Vagina (tissue), 2 donors: ENCODE results near the gene CHRNB1.

Source experiments
- CTCF ChIP-seq, 3 experiments: fragments of 450-650 bp in 2 of 3; fragments of 200-600 bp in 1 of 3; sonication (generic) in 1 of 3; IDR thresholded peaks; one replicate each; pipeline ENCODE4 v1.5.1; 2017 to 2019; ENCODE audit warnings: antibody characterized with exemption in 3 of 3, mild to moderate bottlenecking in 2 of 3, moderate library complexity in 2 of 3
- POLR2A ChIP-seq, 2 donors: fragments of 450-650 bp; IDR thresholded peaks; one replicate each; pipeline ENCODE4 v1.6.1; 2017; ENCODE audit warnings: antibody characterized with exemption in 2 of 2, mild to moderate bottlenecking in 2 of 2, moderate library complexity in 2 of 2

- TF ChIP-seq CTCF (IDR thresholded peaks at IDR 0.05) (no peak), POLR2A (IDR thresholded peaks at IDR 0.05) (no peak)
Measured at GRCh38 chr17:7477392-7478275, 32.8 kb downstream of the CHRNB1 start.
